Body of pancreas (tissue), 4 donors: Measurements from ENCODE around the gene CKLF. TPM values are rescaled to one million over a fixed set of nuclear protein-coding genes. Genes with fewer than 3 reads are reported as not detected.

Source experiments
- ATAC-seq: fragments of 150-250 bp; one replicate; pipeline ENCODE4 v1.9.1; 2016
- DNase-seq, 4 donors: peaks; one replicate each; pipeline ENCODE4 v3.0.0-alpha.2; 2019
- H3K27ac ChIP-seq, 4 donors: fragments of 200-600 bp; sonication (generic); 1 replicate in 3 of 4; 2 replicates in 1 of 4; pipeline versions ENCODE4 v1.5.1 to v1.6.1; 2016 to 2019; ENCODE audit warnings: mild to moderate bottlenecking in 1 of 4, mixed read lengths in 1 of 4, moderate library complexity in 1 of 4
- H3K27me3 ChIP-seq, 2 donors: fragments of 200-600 bp; sonication (generic); one replicate each; pipeline ENCODE4 v1.6.0; 2016; ENCODE audit warnings: mild to moderate bottlenecking in 1 of 2
- H3K36me3 ChIP-seq, 2 donors: fragments of 200-600 bp; sonication (generic); replicated peaks in 1 of 2; 2 replicates each; pipeline ENCODE4 v1.5.1; 2016; ENCODE audit warnings: low read depth in 2 of 2; ENCODE audit not compliant: insufficient read depth in 1 of 2
- H3K4me1 ChIP-seq: fragments of 200-600 bp; sonication (generic); one replicate; pipeline ENCODE4 v1.6.0; 2016
- H3K4me3 ChIP-seq, 2 donors: fragments of 200-600 bp; sonication (generic); 1 replicate in 1 of 2; 2 replicates in 1 of 2; pipeline ENCODE4 v1.5.1; 2016 to 2019
- H3K9me3 ChIP-seq, 3 donors: fragments of 200-600 bp; sonication (generic); 1 replicate in 2 of 3; 2 replicates in 1 of 3; pipeline ENCODE4 v1.5.1; 2016
- CTCF ChIP-seq, 7 experiments: fragments of 450-650 bp in 4 of 7; fragments of 200-600 bp in 3 of 7; sonication (generic) in 3 of 7; IDR thresholded peaks; one replicate each; pipeline ENCODE4 v1.5.1; 2016 to 2019; ENCODE audit warnings: antibody characterized with exemption in 7 of 7
- POLR2A ChIP-seq, 3 donors: fragments of 450-650 bp; IDR thresholded peaks; one replicate each; pipeline ENCODE4 v1.6.1; 2016; ENCODE audit warnings: antibody characterized with exemption in 3 of 3, mild to moderate bottlenecking in 2 of 3
- WGBS, 2 donors: methylation state at CpG; one replicate each; pipeline ENCODE4 v1.1.5; 2017; 5-methylcytosine and 5-hydroxymethylcytosine counted together
- intact Hi-C: fragments of 100-400 bp; cut with DNase I; formaldehyde crosslinking; loops from one replicate; pipeline ENCODE4 v1.15.1; 2023
- total RNA-seq, 2 donors: library from RNA; depleted of rRNA; stranded (reverse); fragments of >200 nt; gene quantifications; one replicate each; pipeline ENCODE4 v1.1.0, GENCODE V29; 2016

The CKLF gene
- total RNA-seq, 2 donors from 2014 or later, result 33.5 TPM; not detected in 1

- no peak overlapping the region for H3K4me3 ChIP-seq
- peaks cover 0 to 26% of the 10 kb centered on the region in 2 donors for H3K36me3 ChIP-seq
- H3K27me3 ChIP-seq, result no peaks in the 10 kb centered on the region
- no peaks in the 10 kb centered on the region for H3K9me3 ChIP-seq
- intact Hi-C loops, result no loop called here
- TF ChIP-seq POLR2A (IDR thresholded peaks at IDR 0.05) (no peak), CTCF (IDR thresholded peaks at IDR 0.05) (no peak)
- H3K4me1 ChIP-seq, result no peaks in the 10 kb centered on the region
- 90 to 93% methylated on average over 5 of the region's 5 CpGs for WGBS, 2 donors
- DNase-seq (no peak), ATAC-seq (no peak)
- no peak overlapping the region for H3K27ac ChIP-seq
Measured at GRCh38 chr16:66528294-66528693, 24.1 kb upstream of the CKLF start.

- intact Hi-C loops, result no loop called here
- no peak for ATAC-seq
Measured at GRCh38 chr16:66529475-66529874, 22.9 kb upstream of the CKLF start.

GRCh38 chr16:66534376-66534799 is 18.0 kb upstream of the CKLF start:
- no peak overlapping the region for H3K27ac ChIP-seq
- TF ChIP-seq CTCF (IDR thresholded peaks at IDR 0.05), result no peak
- no peak for TF ChIP-seq POLR2A (IDR thresholded peaks at IDR 0.05)
- ATAC-seq (no peak), DNase-seq (no peak)
- WGBS, 2 donors, result 100% methylated on average over 1 of the region's 1 CpG
- no peaks in the 10 kb centered on the region for H3K9me3 ChIP-seq
- no peaks in the 10 kb centered on the region for H3K4me1 ChIP-seq
- no peaks in the 10 kb centered on the region for H3K27me3 ChIP-seq
- H3K4me3 ChIP-seq, result no peak overlapping the region
- intact Hi-C loops, result no loop called here
- peaks cover 5 to 23% of the 10 kb centered on the region in 2 donors for H3K36me3 ChIP-seq

More at GRCh38 chr16:66529475-66529874, 22.9 kb upstream of the CKLF start:
- no peaks in the 10 kb centered on the region for H3K9me3 ChIP-seq
- no peaks in the 10 kb centered on the region for H3K27me3 ChIP-seq
- 85 to 87% methylated on average over 5 to 6 of the region's 6 CpGs for WGBS, 2 donors
- TF ChIP-seq CTCF (IDR thresholded peaks at IDR 0.05), result no peak
- H3K4me3 ChIP-seq, result no peak overlapping the region
- peaks cover 0 to 26% of the 10 kb centered on the region in 2 donors for H3K36me3 ChIP-seq
- no peaks in the 10 kb centered on the region for H3K4me1 ChIP-seq
- no peak overlapping the region for H3K27ac ChIP-seq
- no peak for DNase-seq

- no peaks in the 10 kb centered on the region for H3K9me3 ChIP-seq
- H3K4me1 ChIP-seq, result no peaks in the 10 kb centered on the region
- intact Hi-C loops, result no loop called here
- DNase-seq (no peak), ATAC-seq (no peak)
- H3K4me3 ChIP-seq, result no peak overlapping the region
- WGBS, 2 donors, result 77 to 94% methylated on average over 4 of the region's 4 CpGs
- H3K36me3 ChIP-seq, result peaks cover 5 to 8% of the 10 kb centered on the region in 2 donors
- TF ChIP-seq POLR2A (IDR thresholded peaks at IDR 0.05) (no peak), CTCF (IDR thresholded peaks at IDR 0.05) (no peak)
- no peaks in the 10 kb centered on the region for H3K27me3 ChIP-seq
- no peak overlapping the region for H3K27ac ChIP-seq
Measured at GRCh38 chr16:66536525-66536924, 15.9 kb upstream of the CKLF start.

GRCh38 chr16:66537236-66537635 is 15.1 kb upstream of the CKLF start:
- ATAC-seq (no peak), DNase-seq (no peak)
- Histone ChIP-seq H3K4me1 (no peaks in the 10 kb centered on the region), H3K27me3 (no peaks in the 10 kb centered on the region), H3K9me3 (no peaks in the 10 kb centered on the region), H3K36me3 (peaks cover 5 to 8% of the 10 kb centered on the region in 2 donors), H3K27ac (no peak overlapping the region), H3K4me3 (no peak overlapping the region)
- TF ChIP-seq CTCF (IDR thresholded peaks at IDR 0.05), result no peak
- TF ChIP-seq POLR2A (IDR thresholded peaks at IDR 0.05), result no peak
- 81 to 88% methylated on average over 2 of the region's 2 CpGs for WGBS, 2 donors
- intact Hi-C loops, result no loop called here
